Measurements from ENCODE around the gene CHI3L1.
A peak's percentile ranks its signal among the peaks of the same experiment; 100 is the strongest.

Gene CHI3L1

DNA sequence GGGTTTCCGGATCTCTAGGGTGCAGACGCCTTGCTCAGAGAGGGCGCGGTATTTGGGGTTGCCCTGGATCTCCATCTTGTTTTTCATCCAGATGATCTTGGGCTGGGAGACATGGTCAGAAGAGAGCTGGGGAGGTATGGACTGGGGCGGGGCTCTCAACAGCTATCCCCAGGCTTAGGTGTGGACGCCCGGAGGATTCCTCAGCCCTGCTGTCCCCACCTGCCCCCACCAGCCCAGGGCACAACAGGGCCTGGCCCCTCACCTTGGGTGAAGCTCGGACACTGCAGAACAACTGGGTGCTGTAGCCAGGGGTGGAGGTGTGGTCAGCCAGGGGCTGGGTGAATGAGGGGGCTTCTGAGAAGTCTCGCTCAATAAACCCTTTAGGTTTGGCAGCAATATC lies 17.5 kb downstream of the CHI3L1 start:
- DNase-seq (ENCODE audit: low read depth) = no peak

DNA sequence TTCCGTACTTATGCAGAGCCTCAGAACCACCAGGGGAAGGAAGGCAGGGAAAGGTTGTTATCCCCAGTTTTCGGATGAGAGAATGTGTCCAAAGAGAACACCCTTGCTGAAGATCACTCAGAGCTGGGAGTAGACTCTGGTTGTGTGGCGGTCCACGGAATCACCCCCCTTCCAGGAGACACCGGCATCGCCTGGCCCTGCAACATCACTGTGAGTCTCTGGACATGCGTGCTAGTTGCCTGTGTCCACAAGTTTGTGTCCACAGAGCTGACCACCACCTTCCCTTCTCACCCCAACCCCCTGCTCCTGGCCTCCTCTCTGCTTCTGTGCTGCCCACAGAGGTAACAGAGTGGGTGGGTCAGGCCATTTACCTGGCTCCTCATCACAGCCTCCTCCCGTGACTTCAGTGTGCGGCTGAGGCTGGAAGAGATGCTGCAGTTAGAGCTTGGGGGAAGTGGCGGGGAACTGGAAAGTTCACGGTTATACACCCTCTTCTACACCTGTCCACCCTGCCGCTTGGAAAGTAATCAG lies 18.2 kb downstream of the CHI3L1 start:
- DNase-seq (ENCODE audit: low read depth) = no peak

DNA sequence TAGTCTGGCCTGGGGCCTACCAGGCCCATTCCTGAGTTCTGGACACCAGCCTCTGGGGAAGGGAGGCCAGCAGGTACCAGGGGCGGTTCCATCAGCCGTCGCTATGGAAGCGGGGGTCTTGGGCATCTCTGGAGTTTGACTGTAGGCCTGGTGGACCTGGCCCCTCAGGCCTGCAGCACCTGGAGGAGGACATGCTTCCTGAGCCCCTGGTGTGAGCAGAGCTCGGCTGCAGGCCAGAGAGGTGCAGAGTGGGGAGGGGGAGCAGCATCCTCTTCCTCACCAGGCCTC lies 18.6 kb downstream of the CHI3L1 start:
- no peak for DNase-seq (ENCODE audit: low read depth)

DNA sequence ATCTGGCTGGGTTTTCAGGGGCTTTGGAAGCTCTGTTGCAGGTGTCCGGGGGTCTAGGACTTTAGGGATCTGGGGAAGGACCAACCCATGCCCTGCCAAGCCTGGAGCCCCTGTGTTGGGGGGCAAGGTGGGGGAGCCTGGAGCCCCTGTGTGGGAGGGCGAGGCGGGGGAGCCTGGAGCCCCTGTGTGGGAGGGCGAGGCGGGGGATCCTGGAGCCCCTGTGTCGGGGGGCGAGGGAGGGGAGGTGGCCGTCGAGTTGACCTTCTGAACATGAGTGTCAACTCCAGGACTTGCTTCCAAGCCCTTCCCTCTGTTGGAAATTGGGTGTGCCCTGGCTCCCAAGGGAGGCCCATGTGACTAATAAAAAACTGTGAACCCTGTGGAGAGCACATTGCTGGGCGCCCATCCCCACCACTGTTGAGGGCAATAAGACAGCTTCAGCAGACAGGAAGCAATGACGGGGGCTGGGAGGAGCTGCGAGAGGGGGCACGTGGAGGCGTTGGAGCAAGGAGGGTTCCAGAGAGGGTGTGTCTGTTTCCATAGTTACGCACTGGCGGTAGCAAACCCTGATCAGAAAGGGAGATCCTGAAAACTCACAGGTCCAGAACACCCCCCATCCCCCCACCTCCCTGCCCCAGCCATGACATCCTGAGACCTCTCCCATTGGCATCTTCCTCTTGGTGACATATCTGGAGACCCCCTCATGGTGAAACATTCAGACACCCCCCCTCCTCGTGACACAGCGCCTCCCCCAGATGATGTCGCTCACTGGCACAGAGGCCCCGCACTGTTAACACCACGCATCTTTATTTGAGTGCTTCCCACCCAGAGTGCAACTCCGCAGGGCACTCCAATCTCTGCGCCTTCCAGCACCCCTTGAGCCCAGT lies 19.2 kb downstream of the CHI3L1 start:
- no peak for DNase-seq (ENCODE audit: low read depth)

DNA sequence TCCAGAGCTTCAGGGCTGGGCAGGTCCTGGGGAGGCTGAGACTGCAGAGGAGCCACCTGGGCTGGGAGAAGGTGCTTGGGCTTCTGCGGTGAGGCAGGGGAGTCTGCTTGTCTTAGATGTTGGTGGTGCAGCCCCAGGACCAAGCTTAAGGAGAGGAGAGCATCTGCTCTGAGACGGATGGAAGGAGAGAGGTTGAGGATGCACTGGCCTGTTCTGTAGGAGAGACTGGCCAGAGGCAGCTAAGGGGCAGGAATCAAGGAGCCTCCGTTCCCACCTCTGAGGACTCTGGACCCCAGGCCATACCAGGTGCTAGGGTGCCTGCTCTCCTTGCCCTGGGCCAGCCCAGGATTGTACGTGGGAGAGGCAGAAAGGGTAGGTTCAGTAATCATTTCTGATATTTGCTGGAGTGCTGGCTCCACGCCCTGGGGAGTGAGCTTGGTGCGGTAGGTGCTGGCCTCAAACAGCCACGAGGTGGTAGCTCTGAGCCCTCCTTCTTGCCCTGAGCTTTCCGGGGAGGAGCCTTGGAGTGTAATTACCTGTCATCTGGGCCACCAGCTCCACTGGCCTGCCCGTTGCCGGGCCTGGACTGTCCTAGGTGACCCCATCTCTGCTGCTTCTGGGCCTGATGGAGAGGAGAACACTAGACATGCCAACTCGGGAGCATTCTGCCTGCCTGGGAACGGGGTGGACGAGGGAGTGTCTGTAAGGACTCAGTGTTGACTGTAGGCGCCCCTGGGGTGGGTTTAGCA lies 20.1 kb downstream of the CHI3L1 start:
- DNase-seq (ENCODE audit: low read depth) = no peak

DNA sequence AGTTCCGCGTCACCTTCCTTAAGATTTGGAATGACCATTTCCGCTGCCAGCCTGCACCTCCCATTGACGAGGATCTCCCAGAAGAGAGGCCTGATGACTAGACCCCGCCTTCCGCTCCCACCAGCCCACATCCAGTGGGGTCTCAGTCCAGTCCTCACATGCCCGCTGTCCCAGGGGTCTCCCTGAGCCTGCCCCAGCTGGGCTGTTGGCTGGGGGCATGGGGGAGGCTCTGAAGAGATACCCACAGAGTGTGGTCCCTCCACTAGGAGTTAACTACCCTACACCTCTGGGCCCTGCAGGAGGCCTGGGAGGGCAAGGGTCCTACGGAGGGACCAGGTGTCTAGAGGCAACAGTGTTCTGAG lies 20.7 kb downstream of the CHI3L1 start:
- no peak for DNase-seq (ENCODE audit: low read depth)

DNA sequence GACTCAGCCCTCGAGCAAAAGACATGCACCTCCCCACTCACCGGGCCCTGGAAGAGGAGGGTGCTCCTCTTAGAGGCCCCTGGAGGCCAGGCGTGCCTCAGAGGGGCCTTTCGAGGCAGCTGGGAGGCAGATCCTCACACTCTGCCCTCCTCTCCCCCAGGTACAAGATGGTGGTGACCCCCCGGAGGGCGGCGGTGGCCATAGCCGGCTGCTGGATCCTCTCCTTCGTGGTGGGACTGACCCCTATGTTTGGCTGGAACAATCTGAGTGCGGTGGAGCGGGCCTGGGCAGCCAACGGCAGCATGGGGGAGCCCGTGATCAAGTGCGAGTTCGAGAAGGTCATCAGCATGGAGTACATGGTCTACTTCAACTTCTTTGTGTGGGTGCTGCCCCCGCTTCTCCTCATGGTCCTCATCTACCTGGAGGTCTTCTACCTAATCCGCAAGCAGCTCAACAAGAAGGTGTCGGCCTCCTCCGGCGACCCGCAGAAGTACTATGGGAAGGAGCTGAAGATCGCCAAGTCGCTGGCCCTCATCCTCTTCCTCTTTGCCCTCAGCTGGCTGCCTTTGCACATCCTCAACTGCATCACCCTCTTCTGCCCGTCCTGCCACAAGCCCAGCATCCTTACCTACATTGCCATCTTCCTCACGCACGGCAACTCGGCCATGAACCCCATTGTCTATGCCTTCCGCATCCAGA lies 21.3 kb downstream of the CHI3L1 start:
- DNase-seq (ENCODE audit: low read depth) = no peak

DNA sequence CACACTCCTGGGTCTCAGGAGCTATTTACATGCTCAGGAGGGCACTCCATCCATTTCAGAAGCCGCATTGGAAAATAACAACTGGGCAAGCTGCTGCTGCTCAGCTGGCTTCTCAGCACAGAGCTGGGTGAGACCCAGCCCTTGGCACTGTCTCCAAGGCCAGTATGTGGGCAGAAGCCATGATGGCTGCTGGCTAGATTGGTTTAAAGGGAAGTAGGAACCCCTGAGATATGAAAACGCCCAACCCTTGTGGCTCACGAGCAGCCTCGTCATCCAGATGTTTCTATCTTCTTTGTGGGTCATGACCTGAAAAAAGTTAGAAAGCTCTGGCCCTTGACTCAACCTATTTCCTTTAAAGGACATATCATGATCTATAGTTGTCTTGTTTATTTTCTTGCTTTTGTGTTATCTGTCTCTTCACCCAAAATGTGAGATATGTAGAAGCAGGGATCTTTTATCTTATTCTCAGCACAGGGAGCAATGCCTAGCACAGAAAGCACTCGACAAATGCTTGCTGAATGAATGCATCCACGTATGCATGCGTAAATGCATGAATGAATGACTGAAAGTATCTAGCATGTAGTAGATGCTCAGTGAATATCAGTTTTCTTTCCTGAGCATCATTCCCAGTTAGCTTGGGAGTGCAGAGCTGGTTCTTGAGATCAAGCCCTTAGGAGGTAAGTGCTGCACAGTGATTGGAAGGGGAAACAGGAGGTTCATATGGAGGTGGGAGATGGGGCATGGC lies 22.4 kb downstream of the CHI3L1 start:
- DNase-seq (ENCODE audit: low read depth) = no peak

DNA sequence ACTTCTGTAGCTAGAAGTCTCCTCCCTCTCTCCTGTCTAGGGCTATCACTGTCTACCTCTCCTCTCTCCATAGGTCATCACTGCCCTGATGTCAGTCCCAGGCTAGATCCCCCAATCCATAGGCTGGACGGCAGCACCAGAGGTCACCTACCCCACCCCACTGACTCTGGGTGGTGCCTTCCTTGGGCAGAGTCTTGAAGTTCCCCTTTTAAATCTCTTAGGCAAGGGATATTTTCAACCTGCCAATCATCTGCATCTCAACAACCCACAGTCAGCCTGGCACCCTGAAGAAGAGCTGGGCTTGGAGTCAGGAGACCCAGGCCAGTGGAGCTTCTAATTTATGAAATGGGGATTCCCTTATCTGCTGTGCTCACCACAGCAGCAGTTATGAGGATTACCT lies 24.1 kb downstream of the CHI3L1 start:
- DNase-seq (ENCODE audit: low read depth) = no peak

DNA sequence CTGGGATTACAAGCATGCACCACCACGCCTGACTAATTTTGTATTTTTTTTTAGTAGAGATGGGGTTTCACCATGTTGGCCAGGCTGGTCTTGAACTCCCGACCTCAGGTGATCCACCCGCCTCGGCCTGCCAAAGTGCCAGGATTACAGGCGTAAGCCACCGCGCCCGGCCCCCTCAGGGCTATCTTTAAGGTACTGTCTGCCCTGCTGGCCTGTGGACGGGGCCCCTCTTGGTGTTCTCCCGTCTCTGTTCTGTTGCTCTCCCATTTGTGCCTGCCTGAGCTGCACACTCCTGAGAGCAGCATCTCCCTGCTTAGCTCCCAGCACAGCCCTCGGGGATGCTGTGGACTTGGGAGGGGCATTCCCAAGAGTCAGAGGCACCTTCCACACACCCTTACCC lies 24.8 kb downstream of the CHI3L1 start:
- DNase-seq (ENCODE audit: low read depth) = no peak

DNA sequence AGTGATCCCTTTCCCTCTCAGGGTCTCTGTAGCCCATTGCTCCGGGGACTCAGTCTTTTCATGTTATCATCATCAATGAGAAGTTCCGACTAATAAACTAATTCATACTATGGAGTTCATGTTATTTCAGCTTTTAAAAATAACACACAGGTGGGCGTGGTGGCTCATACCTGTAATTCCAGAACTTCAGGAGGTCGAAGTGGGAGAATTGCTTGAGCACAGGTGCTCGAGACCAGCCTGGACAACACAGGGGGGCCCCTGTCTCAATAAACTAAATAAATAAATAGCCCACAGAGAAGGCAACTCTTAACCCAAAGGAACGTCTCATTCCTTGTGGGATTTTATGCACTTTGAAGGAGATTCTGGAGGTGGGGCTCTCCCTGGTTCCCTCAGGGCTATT lies 25.3 kb downstream of the CHI3L1 start:
- DNase-seq (ENCODE audit: low read depth) = no peak

DNA sequence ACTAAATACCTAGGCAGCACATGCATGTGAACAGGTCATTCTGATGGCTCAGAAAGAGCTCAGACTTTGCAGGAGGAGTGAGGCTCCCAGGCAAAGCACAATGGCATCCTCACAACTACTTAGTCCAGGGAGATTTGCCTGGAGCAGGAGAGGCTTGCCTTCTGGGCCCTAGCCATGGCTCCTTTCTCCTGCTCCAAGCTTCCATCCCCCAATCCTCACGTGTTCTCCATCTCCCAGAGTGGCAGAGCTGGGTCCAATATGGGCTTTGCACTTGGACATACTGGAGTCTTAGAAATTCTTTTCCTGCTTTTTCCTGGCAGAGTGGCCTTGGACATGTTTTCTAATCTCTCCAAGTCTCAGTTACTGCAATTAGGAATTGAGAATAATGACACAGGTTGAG lies 26.7 kb downstream of the CHI3L1 start:
- no peak for DNase-seq (ENCODE audit: low read depth)

DNA sequence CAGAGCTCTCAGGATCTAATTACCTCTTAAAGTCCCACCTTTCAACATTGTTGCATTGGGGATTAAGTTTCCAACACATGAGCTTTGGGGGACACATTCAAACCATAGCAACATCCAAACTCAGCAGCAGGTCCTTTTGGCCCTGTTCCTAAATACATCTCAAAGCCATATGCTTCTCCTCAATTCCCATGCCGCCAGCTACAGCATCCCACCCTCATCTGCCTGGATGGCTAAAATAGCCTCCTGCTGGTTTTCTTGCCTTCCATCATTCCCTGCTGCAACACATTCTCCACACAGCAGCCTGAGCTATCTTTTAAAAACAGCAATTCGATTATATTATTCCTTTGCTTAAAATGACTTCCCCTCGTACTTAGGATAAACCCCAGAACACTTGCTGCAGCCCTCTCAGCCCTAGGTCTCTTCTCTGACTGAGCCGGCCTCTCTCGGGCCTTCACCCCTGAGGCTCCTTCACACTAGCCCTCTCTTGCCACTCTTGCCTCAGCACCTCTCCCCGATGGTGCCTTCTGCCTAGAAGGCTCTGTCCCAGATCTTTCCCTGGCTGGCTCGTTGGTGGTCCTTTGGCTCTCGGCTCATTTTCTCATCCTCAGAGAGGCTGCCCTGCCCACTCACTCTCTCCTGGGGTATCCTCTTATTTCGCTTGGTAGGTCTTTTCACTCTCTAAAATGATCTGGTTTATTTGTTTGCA lies 27.4 kb downstream of the CHI3L1 start:
- no peak for DNase-seq (ENCODE audit: low read depth)

DNA sequence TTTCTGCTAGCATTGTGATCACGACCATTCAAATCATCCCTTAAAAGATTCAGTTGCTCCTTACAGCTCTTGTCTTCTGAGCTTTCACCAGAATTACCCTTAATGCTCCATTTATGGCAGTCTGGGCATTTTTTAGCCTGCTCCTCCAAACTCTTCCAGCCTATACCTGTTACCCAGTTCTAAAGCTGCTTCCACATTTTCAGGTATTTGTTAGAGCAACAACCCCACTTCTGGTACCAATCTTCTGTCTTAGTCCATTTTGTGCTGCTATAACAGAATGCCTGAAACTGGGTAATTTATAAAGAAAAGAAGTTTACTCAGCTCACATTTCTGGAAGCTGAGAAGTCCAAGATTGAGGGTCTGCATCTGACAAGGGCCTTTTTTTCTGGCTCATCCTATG lies 28.1 kb downstream of the CHI3L1 start:
- DNase-seq (ENCODE audit: low read depth) = no peak

DNA sequence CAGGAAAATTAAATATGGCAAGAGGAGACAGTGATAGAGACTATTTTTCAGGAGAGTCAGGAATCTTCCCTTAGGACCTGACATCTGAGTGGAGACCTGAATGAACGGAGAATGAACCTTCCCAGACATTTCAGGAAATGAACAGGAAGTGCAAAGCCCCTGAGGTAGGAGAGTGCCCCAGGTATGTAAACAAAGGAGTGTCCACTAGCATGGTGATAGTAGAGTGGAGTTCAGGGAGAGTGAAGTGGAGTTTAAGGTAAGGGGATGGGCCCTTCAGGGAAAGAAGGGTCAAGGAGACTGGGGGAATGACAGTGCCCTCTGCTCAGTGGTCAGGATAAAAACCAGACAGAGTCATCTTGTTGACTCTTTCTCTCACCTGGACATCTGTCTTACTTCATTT lies 30.2 kb downstream of the CHI3L1 start:
- no peak for DNase-seq (ENCODE audit: low read depth)

DNA sequence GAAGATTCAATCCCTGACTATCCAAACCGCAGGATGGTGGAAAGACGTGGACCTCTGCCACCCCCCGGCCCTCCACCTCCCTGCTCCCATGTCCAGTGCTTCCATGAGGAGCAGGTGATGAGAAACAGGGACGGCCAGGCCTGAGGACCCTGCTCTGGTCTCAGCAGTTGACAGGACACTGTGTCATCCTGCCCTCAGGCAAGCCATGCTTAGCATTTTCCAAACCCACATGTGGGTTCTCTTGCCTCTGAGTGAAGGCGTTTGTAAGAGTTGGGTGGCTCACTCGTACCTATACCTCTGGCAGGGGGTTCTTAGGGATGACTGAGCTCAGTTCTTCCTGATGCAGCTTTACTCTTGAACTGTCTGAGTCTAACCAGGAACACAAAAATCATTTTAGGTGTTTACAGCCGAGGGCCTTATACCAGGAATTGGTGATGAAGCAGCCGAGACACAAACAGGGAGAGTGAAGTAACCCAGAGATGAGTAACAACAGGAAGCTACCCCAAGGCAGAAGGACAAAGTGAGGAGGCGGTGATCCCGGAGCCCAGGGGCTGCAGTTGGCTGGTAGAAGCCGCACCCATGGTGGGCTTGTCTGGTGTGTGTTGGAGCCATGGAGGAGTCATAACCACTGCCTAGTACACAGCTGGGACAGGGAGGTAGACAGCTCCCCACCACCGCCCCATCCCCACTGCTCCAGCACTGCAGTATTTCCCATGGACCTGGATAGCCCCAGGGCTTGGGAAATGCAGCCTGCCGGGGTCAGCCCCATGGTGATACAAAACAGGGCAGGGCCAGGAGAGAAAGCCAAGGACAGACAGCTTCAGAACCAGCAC lies 32.3 kb downstream of the CHI3L1 start:
- peak; percentile 83 for DNase-seq (ENCODE audit: low read depth)

DNA sequence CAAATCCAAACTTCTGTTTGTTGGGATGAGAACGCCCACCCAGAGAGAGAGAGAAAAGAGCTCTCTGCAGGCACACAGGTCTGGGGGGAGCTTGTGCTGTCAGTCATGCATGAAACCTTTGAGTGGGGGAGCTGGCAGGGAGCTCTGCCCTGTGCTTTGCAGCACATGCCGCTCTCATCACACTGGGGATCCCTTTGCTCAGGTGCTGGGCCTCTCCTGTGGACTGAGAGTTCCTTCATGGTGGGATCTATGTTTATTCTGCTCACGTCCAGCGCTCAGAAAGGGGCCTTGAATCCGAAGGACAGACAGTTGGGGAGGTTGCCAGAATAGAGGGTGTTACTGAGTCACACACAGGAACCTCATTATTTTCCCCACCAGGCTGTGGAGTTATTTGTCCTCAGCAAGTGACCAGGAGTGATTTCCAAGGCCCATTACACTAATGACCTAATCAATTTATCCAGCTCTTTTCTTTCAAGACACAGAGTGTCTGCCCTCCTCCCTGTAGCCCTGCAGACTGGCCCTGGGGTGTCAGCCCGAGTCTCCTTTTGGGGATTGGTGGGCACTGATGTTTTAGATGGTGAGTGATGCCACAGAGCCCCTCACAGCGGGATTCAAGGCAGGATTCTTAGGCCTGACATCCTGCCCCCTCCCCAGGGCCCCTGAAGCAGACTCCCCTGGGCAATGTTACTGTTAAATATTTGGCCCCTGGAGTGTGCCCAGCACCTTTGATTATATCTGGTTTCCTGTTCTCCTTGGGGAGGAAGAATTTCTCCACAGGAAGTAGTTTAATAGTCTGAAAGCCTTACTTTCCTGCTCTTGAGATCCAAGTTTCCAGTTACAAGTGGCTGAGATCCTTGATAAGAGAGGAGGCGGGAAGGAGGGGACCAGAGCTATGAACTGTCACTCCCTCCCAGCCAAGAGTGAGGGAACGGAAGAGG lies 33.2 kb downstream of the CHI3L1 start:
- no peak for DNase-seq (ENCODE audit: low read depth)

DNA sequence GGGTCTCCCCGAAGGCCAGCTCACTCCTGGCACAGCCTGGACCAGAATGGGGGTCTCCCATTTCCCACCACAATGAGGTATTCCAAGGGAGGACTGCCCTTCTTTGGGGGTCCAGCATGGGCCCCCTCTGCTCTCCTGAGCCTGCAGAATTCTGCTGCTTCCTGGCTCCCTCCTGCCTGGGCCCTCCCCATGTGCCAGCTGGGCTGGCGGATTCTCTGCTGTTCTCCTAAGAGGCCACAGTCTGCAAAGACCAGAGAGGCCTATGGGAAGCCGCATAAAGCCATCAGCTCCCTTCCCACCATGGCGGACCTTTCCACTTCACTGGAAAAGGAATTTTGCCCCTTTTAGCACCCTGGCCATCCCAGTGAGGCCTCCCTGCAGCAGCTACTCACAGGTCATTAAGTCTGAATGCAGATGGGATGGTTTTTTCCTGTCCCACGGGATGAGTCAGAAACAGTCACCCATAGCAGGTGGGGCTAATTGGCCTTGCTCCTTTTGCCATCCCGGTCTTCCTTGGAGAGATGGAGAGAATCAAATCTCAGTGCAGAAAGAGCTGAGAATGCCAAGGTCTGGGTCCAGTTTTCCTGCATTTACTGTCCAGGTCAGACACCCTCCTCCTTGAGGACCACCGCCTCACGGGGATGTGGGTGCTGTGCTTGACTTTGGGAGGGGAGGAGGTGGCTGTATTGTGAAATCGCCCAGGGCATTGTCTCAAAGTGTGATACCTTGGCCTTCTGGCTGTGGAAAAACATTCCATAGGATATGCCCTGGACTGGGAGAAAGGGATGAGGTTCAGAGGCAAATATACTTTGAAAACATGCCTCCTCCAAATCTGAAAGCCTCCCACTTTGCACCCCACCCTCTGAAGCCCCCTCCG lies 34.1 kb downstream of the CHI3L1 start:
- peak; percentile 60 for DNase-seq (ENCODE audit: low read depth)
